Measurements from ENCODE around the gene KXD1.

The KXD1 gene

GRCh38 chr19:18601875-18602274, 44.2 kb downstream of the KXD1 start:
- no peak for DNase-seq (ENCODE audit: low read depth in 2 of 2)

DNA sequence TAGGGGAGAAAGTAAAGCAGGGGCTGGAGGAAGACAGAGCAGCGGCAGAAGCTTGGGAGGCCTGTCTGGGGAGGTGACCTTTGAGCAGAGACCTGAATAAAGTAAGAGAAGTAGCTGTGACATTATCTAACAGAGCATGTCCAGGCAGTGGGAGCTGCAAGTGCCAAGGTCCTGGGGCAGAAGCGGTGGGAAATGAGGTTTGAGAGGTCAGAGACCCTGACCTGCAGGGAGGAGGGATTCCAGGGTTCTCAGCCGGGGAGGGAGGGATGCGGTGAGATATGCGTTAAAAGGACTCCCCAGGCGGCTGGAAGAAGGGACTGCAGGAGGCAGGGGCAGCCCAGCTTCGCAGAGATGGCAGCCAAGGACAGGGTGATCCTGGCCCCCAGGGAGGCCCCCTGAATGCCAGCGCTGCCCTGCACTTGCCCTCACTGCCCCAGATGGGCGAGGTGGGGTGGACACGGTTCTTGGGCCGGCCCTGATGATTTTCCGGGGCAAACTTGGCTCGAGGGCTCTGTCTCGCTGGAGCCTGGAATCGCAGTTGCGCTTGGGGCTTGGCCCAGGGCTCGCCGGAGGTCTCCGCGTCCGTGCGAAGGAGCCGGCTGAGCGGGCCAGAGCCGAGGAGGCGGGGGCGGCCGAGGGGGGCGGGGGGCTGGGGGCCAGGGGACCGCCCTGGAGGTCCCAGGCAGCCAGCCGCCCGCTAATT, 45.7 kb downstream of the KXD1 start:
- DNase-seq (ENCODE audit: low read depth in 2 of 2): no peak

GRCh38 chr19:18603958-18604819, 46.5 kb downstream of the KXD1 start:
- no peak for DNase-seq (ENCODE audit: low read depth in 2 of 2)

DNA sequence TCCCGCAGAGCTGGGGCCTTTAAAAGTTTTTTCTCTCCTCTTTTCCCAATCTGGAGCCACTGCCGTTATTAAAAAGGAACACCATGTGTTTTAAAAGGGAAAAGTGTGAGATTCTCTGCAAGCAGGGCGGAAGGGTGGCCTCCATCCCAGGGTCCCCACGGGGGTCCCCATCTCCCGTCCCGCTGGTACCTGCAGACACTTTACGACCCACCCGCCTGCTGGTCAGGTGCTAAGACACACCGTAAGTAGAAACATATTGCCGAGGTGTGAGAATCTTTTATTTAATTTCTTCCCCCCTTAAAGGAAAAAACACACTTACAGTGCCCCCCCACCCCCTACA, 47.1 kb downstream of the KXD1 start:
- no peak for DNase-seq (ENCODE audit: low read depth in 2 of 2)

DNA sequence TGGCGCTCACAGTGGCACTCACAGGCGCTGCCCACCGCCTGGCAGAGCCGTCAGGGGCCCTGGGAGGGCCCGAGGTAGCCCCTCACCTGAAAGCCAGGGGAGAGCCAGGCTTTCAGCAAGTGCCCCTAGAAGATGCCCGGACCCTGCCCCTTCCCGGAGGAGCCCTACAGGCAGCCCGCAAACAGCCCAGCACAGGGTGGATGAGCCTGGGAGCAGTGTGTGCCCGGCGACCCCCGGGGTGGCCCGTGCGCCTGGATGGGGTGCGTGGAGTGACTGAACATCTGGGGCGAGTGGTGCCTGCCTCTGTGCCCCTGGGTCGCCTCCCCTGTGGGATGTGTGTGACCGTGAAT, 47.5 kb downstream of the KXD1 start:
- DNase-seq (ENCODE audit: low read depth in 2 of 2): no peak

GRCh38 chr19:18605546-18606280, 48.0 kb downstream of the KXD1 start:
- no peak for DNase-seq (ENCODE audit: low read depth in 2 of 2)

DNA sequence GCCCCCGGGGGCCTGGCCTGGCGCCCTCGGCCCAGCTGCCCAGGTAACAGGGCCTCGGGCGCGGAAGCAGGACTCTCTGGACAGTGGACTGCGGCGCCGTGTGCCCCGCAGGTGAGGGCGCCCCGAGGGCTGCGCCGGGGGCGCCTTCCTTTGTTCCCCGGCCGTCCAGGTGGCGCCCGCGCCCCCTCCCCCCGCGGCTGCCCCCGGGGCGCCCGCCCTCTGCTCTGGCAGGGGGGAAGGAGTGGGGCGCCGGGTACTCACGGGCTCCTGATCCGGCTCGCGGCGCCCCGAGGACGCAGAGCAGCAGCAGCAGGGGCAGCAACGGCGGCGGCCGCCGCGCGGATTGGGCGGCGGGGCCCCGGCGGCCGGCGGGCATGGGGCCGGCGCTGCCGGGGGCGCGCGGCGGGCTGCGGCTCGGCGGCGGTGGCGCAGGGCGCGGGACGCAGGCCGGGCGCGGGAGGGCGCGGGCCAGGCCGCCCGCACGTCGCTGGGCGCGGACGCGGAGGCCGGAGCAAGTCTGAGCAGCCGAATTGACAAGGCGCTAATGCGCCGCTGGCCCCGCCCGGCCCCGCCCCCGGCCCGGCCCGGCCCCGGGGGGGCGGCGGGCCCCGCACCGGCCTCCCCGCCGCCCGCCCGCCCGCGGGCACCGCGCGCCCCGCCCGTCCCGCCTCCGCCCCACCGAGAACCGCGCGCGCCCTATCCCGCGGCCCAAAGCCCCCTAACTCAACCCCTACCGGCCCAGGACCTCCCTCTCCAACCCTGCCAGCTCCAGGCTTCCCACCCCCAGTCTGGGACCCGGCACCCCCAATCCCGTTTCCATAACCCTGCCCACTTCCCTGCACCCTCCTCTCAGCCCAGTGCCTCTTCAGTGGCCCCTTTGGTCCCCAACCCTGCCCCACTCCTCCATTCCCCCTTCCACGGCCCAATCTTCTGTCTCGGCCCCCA, 48.9 kb downstream of the KXD1 start, which contains the start of gene CRLF1:
TSS of gene CRLF1 (minus strand) at position 519 of the 945 bp plus-strand sequence. CDS start at position 376, 143 bp downstream.
- DNase-seq (ENCODE audit: low read depth in 2 of 2): no peak

DNA sequence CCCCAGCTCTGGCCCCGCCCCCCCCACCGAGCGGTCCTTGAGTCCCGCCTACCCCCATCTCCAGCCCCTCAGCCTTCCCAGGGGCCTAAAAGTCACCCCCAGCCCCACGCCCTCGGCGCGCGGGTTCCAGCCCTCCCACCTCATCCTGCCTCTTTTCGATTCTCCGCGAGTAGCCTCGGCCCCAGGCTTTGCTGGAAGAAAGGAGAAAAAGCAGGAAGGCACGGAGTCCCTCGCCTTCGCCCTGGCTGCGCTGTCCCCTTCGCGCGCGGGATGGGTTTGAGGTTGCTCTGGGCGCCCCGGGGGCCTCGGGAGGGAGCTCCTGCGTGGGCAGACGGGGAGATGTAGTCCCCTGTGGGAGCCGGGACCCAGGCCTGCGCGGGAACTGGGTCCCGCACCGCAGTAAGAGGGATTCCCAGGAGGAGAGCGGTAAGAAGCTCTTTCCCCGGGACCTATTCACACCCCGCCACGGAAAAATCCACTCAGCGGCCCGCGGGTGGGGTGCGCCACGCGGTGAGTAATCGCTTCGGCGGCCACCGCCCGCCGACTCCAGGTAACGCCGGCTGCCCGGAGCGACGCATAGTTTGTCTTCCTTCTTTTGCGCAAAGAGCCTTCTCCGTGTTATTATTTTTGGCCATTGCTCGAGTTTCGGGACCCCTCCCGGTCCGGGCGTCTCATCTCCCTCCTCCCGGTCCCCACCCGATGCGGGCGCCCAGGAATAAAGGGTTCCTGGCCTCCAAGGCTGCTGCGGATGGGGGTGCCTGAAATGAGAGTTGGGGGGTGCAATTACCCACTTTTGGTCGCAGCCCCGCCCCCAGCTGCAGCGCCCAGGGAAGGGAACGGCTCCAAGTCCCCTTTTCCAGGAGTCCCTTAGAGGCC, 49.8 kb downstream of the KXD1 start:
- DNase-seq (ENCODE audit: low read depth in 2 of 2): no peak

- no peak for DNase-seq (ENCODE audit: low read depth in 2 of 2)
Observed at GRCh38 chr19:18608102-18608804, 50.6 kb downstream of the KXD1 start.

DNA sequence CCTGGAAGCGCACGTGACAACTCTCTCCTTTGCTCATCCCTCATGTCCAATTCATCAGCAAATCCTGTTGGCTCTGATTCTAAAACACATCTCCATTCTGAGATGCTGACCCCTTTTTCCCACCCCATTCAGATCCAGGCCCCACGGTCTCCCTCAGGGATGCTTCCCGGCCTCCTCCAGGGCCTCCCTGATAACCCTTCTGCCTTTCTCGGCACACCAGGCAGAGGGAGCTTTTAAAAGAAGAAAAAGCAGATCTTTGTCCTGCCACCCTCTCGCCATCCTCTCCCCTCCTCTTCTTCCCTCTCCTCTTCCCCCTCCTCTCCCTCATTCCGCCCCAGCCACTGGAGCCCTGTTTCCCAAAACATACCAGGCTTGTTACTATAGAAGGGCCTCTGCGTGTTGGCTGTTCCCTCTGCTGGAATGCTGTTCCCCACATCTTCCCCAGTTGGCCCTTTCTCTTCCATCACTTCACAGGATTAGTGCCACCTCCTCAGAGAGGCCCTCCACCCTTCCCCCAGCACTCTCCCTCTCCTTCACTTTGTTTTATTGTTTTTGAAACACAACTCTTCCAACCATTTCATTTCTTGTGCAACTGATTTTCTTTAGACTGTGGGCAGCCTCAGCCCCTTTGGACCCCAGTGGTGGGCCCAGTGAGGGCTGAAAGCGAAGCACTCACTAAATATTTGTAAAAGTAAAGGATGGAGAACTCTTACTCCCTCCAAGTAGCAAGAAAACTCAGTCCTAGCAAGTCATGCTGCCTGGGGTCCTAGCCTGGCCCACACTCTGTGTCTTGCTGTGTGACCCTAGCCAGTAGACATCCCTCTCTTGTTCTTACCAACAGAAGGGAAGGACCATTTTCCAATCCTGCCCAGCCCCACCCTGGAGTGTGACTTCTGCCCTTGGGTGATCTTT, 51.4 kb downstream of the KXD1 start:
- DNase-seq (ENCODE audit: low read depth in 2 of 2): no peak

GRCh38 chr19:18609717-18610051, 52.0 kb downstream of the KXD1 start:
- DNase-seq (ENCODE audit: low read depth in 2 of 2): no peak

GRCh38 chr19:18610245-18610555, 52.5 kb downstream of the KXD1 start:
- DNase-seq (ENCODE audit: low read depth in 2 of 2): no peak

- no peak for DNase-seq (ENCODE audit: low read depth in 2 of 2)
Observed at GRCh38 chr19:18610556-18611326, 53.1 kb downstream of the KXD1 start.

- no peak for DNase-seq (ENCODE audit: low read depth in 2 of 2)
Observed at GRCh38 chr19:18611327-18612050, 53.8 kb downstream of the KXD1 start.

DNA sequence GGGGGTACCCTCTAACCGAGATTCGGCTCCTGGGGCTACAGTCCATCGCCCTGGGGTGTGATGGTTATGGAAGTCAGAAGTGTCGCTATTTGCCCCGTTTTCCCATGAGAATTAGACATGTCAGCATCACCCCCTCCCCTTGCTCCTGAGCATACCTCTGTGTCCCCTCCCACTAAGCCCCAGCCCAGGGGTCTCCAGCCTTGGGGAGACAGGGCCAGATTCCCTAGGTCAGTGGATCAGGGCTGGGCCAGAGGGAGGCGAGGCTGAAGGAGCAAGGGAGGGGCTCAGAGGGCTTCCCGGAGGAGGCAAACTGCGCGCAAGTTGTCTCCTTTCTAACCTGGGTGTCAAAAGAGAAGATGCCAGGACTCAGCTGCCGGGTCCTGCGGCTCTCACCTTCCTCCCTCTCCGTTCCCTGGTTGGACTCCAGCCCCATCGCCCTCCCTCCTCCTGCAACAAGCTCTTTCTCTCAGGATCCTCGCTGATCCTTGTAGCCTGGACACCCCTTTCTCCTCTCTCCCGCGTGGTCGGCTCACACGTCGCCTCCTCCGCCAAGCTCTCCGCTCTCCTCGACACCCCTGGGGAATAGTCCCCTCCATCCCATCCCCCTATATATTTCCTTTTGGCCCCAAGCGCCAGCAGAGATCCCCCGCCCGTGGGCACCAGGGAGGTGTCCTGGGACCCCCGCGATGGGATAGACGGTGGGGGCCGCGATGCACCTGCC, 54.5 kb downstream of the KXD1 start:
- no peak for DNase-seq (ENCODE audit: low read depth in 2 of 2)

DNA sequence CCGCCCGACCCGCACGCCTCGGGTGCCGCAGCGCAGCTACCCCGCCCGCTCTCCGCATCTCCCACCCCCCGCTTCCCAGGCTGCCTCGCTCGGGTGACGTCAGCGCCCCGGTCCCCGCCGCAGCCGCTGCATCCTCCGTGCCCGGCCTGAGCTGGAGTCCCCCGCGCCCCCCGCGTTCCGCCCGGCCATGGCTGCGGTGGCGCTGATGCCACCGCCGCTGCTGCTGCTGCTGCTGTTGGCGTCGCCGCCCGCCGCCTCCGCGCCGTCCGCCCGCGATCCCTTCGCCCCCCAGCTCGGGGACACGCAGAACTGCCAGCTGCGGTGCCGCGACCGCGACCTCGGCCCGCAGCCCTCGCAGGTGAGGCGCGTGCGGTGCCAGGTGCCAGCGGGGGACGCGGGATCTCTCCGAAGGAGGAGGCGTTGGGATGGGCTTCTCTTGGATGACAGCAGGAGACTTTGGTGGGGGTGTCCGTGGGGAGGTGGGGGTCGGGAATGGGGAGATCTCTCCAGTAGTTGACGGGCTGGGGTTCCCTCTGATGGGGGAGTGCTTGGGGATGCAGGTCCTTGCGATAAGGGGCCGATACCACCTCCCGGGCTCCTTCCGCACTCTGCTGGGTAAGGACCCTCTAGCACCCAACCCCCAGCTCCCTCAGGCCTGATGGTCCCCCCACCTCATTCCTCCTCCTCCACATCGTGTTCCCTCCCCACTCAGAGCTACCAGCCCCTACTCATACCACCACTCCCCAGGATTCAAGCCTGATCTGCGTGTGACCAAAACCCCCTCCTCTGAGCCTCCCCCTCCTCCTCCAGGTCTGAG, 55.3 kb downstream of the KXD1 start, which contains the start of gene TMEM59L:
TSS of gene TMEM59L (plus strand) at position 99 of the 817 bp plus-strand sequence. CDS start at position 188, 89 bp downstream.
- DNase-seq (ENCODE audit: low read depth in 2 of 2): no peak
